Head of caudate nucleus (tissue), 42 donors: ENCODE results near the gene PTOV1.

Experiments used
- DNase-seq, 42 donors: peaks; one replicate each; pipeline versions ENCODE4 v3.0.0 to v3.0.0-alpha.2; 2020 to 2021; ENCODE audit warnings: mixed read lengths in 7 of 42
- intact Hi-C: fragments of 100-400 bp; cut with DNase I; formaldehyde crosslinking; loops from one replicate; pipeline ENCODE4 v1.15.0; 2022

The PTOV1 gene

GRCh38 chr19:49855277-49855675, 4.3 kb downstream of the PTOV1 start:
- DNase-seq, result no peak
- intact Hi-C loops, result no loop called here

GRCh38 chr19:49855676-49856573, 5.0 kb downstream of the PTOV1 start:
- intact Hi-C loops, result no loop called here
- no peak for DNase-seq

- DNase-seq, result no peak
Measured at GRCh38 chr19:49856574-49857021, 5.6 kb downstream of the PTOV1 start.

GRCh38 chr19:49857061-49857837, 6.3 kb downstream of the PTOV1 start:
- DNase-seq, result no peak
- intact Hi-C loops, result no loop called here

More at GRCh38 chr19:49856574-49857021, 5.6 kb downstream of the PTOV1 start:
- intact Hi-C loops, result no loop called here

- no peak for DNase-seq
- intact Hi-C loops, result no loop called here
Measured at GRCh38 chr19:49857838-49858087, 6.8 kb downstream of the PTOV1 start.

- intact Hi-C loops, result no loop called here
- DNase-seq, result peak in 32 of 42 donors; percentile 21 to 76 (median 58)
Measured at GRCh38 chr19:49858088-49858985, 7.4 kb downstream of the PTOV1 start.

GRCh38 chr19:49859682-49860335, 8.8 kb downstream of the PTOV1 start:
- peak in 1 of 42 donors; percentile 1 for DNase-seq
- intact Hi-C loops, result no loop called here

- no peak for DNase-seq
- intact Hi-C loops, result no loop called here
Measured at GRCh38 chr19:49860336-49861102, 9.6 kb downstream of the PTOV1 start.

- intact Hi-C loops, result no loop called here
- DNase-seq, result peak in 8 of 42 donors; percentile 23 to 55 (median 46)
Measured at GRCh38 chr19:49861107-49861506, 10.1 kb downstream of the PTOV1 start.

- no peak for DNase-seq
- intact Hi-C loops, result no loop called here
Measured at GRCh38 chr19:49861541-49862378, 10.8 kb downstream of the PTOV1 start.

GRCh38 chr19:49862391-49863253, 11.7 kb downstream of the PTOV1 start:
- no peak for DNase-seq
- intact Hi-C loops, result no loop called here

GRCh38 chr19:49863254-49863934, 12.4 kb downstream of the PTOV1 start:
- DNase-seq, result no peak
- intact Hi-C loops, result no loop called here

- intact Hi-C loops, result no loop called here
- DNase-seq, result no peak
Measured at GRCh38 chr19:49863935-49864320, 13.0 kb downstream of the PTOV1 start.

- no peak for DNase-seq
- intact Hi-C loops, result no loop called here
Measured at GRCh38 chr19:49864890-49865289, 13.9 kb downstream of the PTOV1 start.

GRCh38 chr19:49866933-49867782, 16.2 kb downstream of the PTOV1 start, which contains the start of gene PNKP:
Gene PNKP (minus strand): TSS chr19:49867576. CDS start chr19:49867204, 372 bp downstream.
- intact Hi-C loops, result no loop called here
- peak; percentile 85 to 97 (median 93) for DNase-seq
